ENCODE results near the gene CRABP1. TPM values are rescaled to one million over a fixed set of nuclear protein-coding genes. Genes with fewer than 3 reads are reported as not detected.

Gene CRABP1
- total RNA-seq, 3 donors from 2014 or later: 11.5 to 14.5 TPM; not detected in 1

DNA sequence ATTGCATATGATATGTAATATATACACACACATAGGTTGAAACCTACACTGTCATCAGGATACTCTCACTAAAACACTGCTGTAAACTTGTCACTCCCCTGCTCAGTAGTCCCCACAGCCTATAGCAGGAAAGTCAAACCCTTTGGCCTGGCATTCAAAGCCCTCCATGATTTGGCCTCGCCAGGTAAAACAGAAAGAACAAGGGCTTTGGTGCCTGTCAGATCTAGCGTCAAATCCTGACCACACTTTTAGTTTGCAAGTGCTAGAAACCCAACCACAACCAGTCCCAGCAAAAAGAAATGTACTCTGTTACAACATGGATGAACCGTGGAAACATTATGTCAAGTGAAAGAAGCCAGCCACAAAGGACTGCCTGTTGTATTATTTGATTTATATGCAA is 11.4 kb downstream of the CRABP1 start:
- H3K27ac ChIP-seq: no peak overlapping the region
- no peak overlapping the region for H3K4me3 ChIP-seq
- H3K36me3 ChIP-seq: no peaks in the 10 kb centered on the region
- TF ChIP-seq, protein P1, sequence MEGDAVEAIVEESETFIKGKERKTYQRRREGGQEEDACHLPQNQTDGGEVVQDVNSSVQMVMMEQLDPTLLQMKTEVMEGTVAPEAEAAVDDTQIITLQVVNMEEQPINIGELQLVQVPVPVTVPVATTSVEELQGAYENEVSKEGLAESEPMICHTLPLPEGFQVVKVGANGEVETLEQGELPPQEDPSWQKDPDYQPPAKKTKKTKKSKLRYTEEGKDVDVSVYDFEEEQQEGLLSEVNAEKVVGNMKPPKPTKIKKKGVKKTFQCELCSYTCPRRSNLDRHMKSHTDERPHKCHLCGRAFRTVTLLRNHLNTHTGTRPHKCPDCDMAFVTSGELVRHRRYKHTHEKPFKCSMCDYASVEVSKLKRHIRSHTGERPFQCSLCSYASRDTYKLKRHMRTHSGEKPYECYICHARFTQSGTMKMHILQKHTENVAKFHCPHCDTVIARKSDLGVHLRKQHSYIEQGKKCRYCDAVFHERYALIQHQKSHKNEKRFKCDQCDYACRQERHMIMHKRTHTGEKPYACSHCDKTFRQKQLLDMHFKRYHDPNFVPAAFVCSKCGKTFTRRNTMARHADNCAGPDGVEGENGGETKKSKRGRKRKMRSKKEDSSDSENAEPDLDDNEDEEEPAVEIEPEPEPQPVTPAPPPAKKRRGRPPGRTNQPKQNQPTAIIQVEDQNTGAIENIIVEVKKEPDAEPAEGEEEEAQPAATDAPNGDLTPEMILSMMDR (IDR thresholded peaks at IDR 0.05): no peak
- TF ChIP-seq POLR2AphosphoS5 (IDR thresholded peaks at IDR 0.05) (no peak), POLR2A (IDR thresholded peaks at IDR 0.05) (no peak)
- no peaks in the 10 kb centered on the region for H3K27me3 ChIP-seq
- H3K4me1 ChIP-seq: no peaks in the 10 kb centered on the region
- H3K9me3 ChIP-seq: no peaks in the 10 kb centered on the region
- no peak for DNase-seq (ENCODE audit: low spot score in 2 of 2)
- intact Hi-C loops (cut with DNase I; ENCODE audit: low total_unique reads): no loop called here

DNA sequence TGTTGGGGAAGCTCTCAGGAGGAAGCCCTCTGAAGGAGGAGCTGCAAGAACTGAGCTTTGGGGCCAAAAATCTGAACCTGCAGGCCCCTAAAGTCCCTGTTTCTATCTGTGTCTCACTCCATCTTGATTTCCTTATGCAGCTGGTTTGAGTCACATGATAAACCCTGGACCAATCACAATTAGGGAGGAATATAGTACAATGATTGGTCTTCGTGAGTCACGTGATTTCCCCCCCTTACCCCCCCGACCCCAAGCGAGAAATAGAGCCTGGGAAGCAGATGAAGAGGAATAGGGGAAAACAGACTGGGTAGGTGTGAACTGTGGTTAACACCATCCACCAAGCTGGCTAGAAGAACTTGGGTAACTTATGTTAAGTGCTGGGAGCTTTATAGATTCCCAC is 12.9 kb downstream of the CRABP1 start:
- intact Hi-C loops (cut with DNase I; ENCODE audit: low total_unique reads): no loop called here
- H3K27ac ChIP-seq: no peak overlapping the region
- TF ChIP-seq, protein P1 (IDR thresholded peaks at IDR 0.05): no peak
- no peak for TF ChIP-seq POLR2AphosphoS5 (IDR thresholded peaks at IDR 0.05)
- TF ChIP-seq POLR2A (IDR thresholded peaks at IDR 0.05): no peak
- no peaks in the 10 kb centered on the region for H3K27me3 ChIP-seq
- no peak for DNase-seq (ENCODE audit: low spot score in 2 of 2)
- no peak overlapping the region for H3K4me3 ChIP-seq
- no peaks in the 10 kb centered on the region for H3K9me3 ChIP-seq
- H3K36me3 ChIP-seq: no peaks in the 10 kb centered on the region
- no peaks in the 10 kb centered on the region for H3K4me1 ChIP-seq

DNA sequence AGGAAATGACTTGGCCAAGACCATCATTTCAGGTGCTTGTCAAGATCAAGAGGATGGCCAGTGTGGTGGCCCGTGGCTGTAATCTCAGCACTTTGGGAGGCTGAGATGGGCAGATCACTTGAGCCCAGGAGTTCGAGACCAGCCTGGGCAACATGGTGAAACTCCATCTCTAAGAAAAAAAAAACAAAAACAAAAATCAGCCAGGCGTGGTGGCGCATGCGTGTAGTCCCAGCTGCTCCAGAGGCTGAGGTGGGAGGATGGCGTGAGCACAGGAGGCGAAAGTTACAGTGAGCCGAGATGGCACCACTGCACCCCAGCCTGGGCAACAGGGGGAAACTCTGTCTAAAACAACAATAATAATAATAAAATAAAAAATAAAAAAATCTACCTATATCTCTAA is 15.0 kb downstream of the CRABP1 start:
- peak in 1 of 2 donors; percentile 20 for DNase-seq (ENCODE audit: low spot score in 2 of 2)
- intact Hi-C loops (cut with DNase I; ENCODE audit: low total_unique reads): no loop called here
- no peaks in the 10 kb centered on the region for H3K27me3 ChIP-seq

DNA sequence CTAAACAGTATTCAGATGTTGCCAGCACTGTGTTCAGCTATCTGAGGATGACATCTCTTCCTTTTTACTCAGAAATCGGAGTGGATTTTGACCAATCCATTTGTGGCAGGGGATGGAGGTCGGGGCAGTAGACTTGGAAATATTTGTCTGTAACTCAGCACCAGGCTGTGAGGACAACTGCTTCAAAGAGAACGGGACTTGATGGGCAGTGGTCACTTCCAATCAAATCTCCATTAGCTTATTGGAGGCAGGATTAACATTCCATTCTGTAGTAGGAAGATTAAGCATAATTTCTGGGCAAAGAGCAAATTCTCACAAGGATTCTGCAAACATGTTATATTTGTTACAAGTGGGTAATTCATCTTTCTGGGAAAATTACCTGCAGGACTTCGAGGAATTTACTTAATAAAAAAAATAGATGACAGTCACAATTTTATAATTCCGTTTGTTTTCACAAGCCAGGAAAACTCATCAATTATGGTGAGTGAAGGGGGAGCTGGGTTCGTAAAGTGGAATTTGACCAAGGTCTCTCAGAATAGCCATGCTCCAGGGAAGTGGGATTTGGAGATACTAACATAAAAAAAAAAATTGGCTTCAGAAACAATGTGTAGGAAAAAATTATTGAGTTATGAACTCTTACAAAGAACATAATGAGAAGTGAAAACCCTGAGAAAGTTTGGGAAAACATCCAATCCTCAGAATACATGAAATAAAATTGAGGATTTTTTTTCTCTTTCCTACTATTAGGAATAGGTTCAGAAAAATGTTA is 18.1 kb downstream of the CRABP1 start:
- H3K9me3 ChIP-seq: no peaks in the 10 kb centered on the region
- H3K27ac ChIP-seq: no peak overlapping the region
- no peak overlapping the region for H3K4me3 ChIP-seq
- TF ChIP-seq POLR2A (IDR thresholded peaks at IDR 0.05): no peak
- no peak for TF ChIP-seq POLR2AphosphoS5 (IDR thresholded peaks at IDR 0.05)
- TF ChIP-seq, protein P1 (IDR thresholded peaks at IDR 0.05): no peak
- H3K36me3 ChIP-seq: no peaks in the 10 kb centered on the region
- no peaks in the 10 kb centered on the region for H3K27me3 ChIP-seq
- intact Hi-C loops (cut with DNase I; ENCODE audit: low total_unique reads): no loop called here
- no peaks in the 10 kb centered on the region for H3K4me1 ChIP-seq
- DNase-seq (ENCODE audit: low spot score in 2 of 2): no peak

More for the DNA sequence above, 15.0 kb downstream of the CRABP1 start:
- Histone ChIP-seq H3K36me3 (no peaks in the 10 kb centered on the region), H3K4me3 (no peak overlapping the region), H3K9me3 (no peaks in the 10 kb centered on the region), H3K4me1 (no peaks in the 10 kb centered on the region), H3K27ac (no peak overlapping the region)
- TF ChIP-seq POLR2A (IDR thresholded peaks at IDR 0.05): no peak
- no peak for TF ChIP-seq POLR2AphosphoS5 (IDR thresholded peaks at IDR 0.05)
- TF ChIP-seq, protein P1 (IDR thresholded peaks at IDR 0.05): no peak

DNA sequence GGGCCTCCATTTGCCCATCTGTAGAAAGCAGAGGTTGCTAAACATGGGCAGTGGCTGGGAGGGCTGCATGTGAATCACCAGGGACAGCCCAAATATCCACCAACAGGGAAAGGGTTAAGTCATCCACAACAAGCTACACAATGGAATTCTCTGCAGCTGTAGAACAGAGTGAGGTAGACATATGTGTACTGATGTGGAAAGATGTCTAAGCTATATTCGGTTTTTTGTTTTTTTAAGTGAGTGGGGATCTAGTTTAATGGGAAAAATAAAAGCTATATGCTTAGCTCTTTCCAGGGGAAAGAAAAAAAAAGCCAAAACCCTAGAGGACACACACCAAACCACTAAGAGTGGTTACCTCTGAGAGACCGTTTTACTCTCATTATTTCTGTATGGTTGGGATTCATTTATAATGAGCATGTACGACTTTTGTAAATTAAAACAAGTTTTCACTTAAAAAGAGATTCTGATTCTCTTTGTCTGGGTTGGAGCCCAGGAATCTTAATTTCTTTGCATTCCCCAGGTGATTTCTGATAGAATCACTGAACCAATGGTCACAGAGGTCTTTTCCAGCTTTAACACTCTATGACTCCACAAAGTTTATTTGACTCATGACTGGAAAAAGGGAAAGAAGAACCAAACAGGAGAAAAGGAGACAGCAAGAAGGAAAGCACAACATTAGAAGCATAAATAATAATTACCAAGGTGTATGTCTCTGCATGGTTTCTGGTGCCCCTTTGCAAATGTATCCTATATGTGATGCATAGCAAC is 19.1 kb downstream of the CRABP1 start:
- intact Hi-C loops (cut with DNase I; ENCODE audit: low total_unique reads): no loop called here
- H3K4me3 ChIP-seq: no peak overlapping the region
- H3K36me3 ChIP-seq: no peaks in the 10 kb centered on the region
- no peaks in the 10 kb centered on the region for H3K4me1 ChIP-seq
- TF ChIP-seq POLR2AphosphoS5 (IDR thresholded peaks at IDR 0.05) (no peak), POLR2A (IDR thresholded peaks at IDR 0.05) (no peak)
- TF ChIP-seq, protein P1 (IDR thresholded peaks at IDR 0.05): no peak
- no peak for DNase-seq (ENCODE audit: low spot score in 2 of 2)
- H3K27me3 ChIP-seq: no peaks in the 10 kb centered on the region
- H3K27ac ChIP-seq: no peak overlapping the region
- no peaks in the 10 kb centered on the region for H3K9me3 ChIP-seq
